ENCODE results near the gene ZSCAN9. TPM values are rescaled to one million over a fixed set of nuclear protein-coding genes. Genes with fewer than 3 reads are reported as not detected.

The ZSCAN9 gene
- total RNA-seq, 2 donors from 2014 or later: 8.9 to 9.8 TPM

- peak overlapping the region; percentile 65 for H3K27ac ChIP-seq
- H3K36me3 ChIP-seq: no peaks in the 10 kb centered on the region
- H3K4me3 ChIP-seq: peak overlapping the region; percentile 82
- H3K27me3 ChIP-seq: no peaks in the 10 kb centered on the region
- no peak for DNase-seq
- no peaks in the 10 kb centered on the region for H3K4me1 ChIP-seq
- no peaks in the 10 kb centered on the region for H3K9me3 ChIP-seq
- intact Hi-C loops (cut with DNase I): no loop called here
- TF ChIP-seq, protein P1, sequence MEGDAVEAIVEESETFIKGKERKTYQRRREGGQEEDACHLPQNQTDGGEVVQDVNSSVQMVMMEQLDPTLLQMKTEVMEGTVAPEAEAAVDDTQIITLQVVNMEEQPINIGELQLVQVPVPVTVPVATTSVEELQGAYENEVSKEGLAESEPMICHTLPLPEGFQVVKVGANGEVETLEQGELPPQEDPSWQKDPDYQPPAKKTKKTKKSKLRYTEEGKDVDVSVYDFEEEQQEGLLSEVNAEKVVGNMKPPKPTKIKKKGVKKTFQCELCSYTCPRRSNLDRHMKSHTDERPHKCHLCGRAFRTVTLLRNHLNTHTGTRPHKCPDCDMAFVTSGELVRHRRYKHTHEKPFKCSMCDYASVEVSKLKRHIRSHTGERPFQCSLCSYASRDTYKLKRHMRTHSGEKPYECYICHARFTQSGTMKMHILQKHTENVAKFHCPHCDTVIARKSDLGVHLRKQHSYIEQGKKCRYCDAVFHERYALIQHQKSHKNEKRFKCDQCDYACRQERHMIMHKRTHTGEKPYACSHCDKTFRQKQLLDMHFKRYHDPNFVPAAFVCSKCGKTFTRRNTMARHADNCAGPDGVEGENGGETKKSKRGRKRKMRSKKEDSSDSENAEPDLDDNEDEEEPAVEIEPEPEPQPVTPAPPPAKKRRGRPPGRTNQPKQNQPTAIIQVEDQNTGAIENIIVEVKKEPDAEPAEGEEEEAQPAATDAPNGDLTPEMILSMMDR (IDR thresholded peaks at IDR 0.05): no peak
- H3K9ac ChIP-seq (ENCODE audit: low read depth in 2 of 2, low read length in 2 of 2): peak overlapping the region; percentile 75 to 78
Measured at GRCh38 chr6:28267695-28268059, 42.6 kb downstream of the ZSCAN9 start.

GRCh38 chr6:28269492-28269891, 44.4 kb downstream of the ZSCAN9 start:
- H3K9me3 ChIP-seq: no peaks in the 10 kb centered on the region
- H3K9ac ChIP-seq (ENCODE audit: low read depth in 2 of 2, low read length in 2 of 2): no peak overlapping the region
- no peaks in the 10 kb centered on the region for H3K4me1 ChIP-seq
- no peak for DNase-seq
- H3K36me3 ChIP-seq: no peaks in the 10 kb centered on the region
- TF ChIP-seq, protein P1 (IDR thresholded peaks at IDR 0.05): no peak
- intact Hi-C loops (cut with DNase I): no loop called here
- H3K27ac ChIP-seq: no peak overlapping the region
- no peaks in the 10 kb centered on the region for H3K27me3 ChIP-seq
- no peak overlapping the region for H3K4me3 ChIP-seq

DNA sequence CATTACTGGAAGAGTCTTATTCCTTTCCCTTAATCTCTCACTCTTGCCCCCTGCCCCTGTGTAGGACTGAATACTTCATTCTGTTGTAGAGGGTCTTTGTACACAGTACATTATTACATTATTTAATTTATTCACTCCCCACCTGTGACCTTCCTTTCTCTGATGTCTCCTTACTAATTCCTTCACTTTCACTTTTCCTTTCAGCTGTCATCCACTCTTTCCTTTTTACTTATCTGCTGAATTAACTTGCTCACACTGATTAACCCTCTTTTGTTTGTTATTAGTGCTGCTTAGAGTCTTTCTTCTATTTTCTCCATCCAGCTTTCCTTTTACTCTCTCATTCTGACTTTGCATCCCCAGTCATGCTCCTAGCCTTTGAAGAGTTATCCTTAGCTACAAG, 49.8 kb downstream of the ZSCAN9 start:
- no peak overlapping the region for H3K27ac ChIP-seq
- peaks cover 4% of the 10 kb centered on the region for H3K36me3 ChIP-seq
- TF ChIP-seq, protein P1 (IDR thresholded peaks at IDR 0.05): no peak
- no peak for DNase-seq
- H3K9me3 ChIP-seq: no peaks in the 10 kb centered on the region
- intact Hi-C loops (cut with DNase I): no loop called here
- H3K4me1 ChIP-seq: no peaks in the 10 kb centered on the region
- no peak overlapping the region for H3K9ac ChIP-seq (ENCODE audit: low read depth in 2 of 2, low read length in 2 of 2)
- H3K4me3 ChIP-seq: no peak overlapping the region
- H3K27me3 ChIP-seq: no peaks in the 10 kb centered on the region

DNA sequence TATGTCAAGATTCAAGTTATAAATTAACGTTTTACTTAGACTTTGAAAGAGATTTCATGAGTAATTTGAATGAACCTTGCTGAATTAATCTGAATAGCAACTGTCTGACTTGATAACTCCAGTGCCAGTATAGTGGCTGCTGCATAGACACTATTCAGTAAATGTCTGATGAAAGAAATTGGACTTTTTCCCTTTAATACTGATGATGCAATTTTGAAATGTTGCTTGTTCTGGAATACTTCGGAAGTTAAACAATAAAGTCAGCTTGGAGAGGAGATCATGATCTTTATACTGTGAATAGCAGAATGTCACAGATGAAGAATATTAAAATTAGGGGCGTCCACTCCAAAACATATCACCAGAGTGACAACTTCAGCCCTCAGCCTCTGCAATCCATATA, 52.7 kb downstream of the ZSCAN9 start:
- Histone ChIP-seq H3K9ac (ENCODE audit: low read depth in 2 of 2, low read length in 2 of 2) (no peak overlapping the region), H3K27me3 (no peaks in the 10 kb centered on the region), H3K4me3 (no peak overlapping the region), H3K27ac (no peak overlapping the region), H3K36me3 (peaks cover 4% of the 10 kb centered on the region), H3K4me1 (no peaks in the 10 kb centered on the region), H3K9me3 (no peaks in the 10 kb centered on the region)
- DNase-seq: no peak
- intact Hi-C loops (cut with DNase I): no loop called here
- TF ChIP-seq, protein P1 (IDR thresholded peaks at IDR 0.05): no peak

GRCh38 chr6:28280595-28281287, 55.7 kb downstream of the ZSCAN9 start:
- peak overlapping the region; percentile 44 to 57 for H3K9ac ChIP-seq (ENCODE audit: low read depth in 2 of 2, low read length in 2 of 2)
- no peaks in the 10 kb centered on the region for H3K9me3 ChIP-seq
- DNase-seq: no peak
- no peaks in the 10 kb centered on the region for H3K27me3 ChIP-seq
- intact Hi-C loops (cut with DNase I): no loop called here
- H3K4me3 ChIP-seq: peak overlapping the region; percentile 53
- TF ChIP-seq, protein P1 (IDR thresholded peaks at IDR 0.05): no peak
- no peaks in the 10 kb centered on the region for H3K4me1 ChIP-seq
- H3K27ac ChIP-seq: no peak overlapping the region
- H3K36me3 ChIP-seq: no peaks in the 10 kb centered on the region

All from colonic mucosa (tissue), 4 donors.